ENCODE results near the gene HIP1.
"Not testable (repeated sequence)": the region's sequence is repeated elsewhere in the genome, so short reads cannot be mapped to it uniquely, and the experiment has no call there.

The HIP1 gene

DNA sequence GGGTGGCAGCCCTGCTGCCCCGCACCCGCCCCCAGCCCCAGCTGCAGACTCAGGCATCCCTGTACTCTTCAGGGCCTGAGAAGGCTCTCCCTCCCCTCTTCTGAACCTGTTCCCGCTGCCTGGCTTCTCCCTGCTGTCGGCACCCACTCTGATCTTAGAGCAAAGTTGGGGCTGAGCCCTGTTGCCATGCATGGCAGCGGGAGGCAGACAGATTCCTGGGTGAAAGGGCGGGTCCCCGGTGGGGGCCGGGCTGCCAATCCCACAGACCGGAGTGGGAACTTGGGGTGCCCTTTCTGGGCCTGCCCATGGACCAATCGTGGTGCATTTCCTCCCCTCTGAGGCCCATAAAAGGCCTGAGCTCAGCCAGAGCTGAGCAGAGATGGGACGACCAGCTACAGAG, 165.9 kb downstream of the HIP1 start:
- no peak for DNase-seq (ENCODE audit: low read depth)

DNA sequence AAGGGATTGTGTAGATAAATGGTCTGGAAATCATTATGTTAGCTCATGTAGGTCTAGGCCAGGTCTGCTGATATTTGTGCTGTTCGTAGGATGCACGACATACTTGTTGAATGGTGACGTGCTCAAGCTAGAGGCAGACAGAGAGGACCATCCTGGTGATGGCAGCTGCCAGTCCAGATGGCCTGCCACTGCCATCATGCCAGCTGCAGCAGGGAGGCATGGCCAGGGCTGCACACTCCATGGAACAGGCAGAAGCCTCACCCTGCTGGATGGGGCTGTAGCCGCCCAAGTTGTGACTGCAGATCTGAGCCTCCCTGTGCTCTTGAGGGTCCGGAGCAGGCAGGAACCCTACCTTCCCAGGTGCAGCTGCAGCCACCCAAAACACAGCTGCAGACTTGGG, 166.3 kb downstream of the HIP1 start:
- DNase-seq (ENCODE audit: low read depth): no peak

DNA sequence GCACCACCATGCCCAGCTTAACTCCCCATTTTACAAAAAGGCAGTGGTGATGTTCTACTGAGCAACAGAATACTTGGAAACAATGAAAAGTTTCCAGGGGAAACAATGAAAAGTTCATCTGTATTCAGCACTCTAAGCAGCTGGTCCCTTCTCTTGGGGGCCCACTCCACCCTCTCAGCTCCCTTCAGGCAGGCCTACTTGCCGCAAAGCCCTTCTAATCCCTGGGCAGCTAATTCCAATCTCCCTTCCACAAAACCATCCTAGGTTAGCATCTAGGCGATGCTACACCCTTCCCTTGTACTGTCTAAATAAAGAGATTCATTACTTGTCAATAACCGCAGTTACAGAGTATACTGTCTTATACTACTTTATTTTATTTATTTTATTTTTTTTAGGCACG, 167.5 kb downstream of the HIP1 start:
- DNase-seq (ENCODE audit: low read depth): no peak

DNA sequence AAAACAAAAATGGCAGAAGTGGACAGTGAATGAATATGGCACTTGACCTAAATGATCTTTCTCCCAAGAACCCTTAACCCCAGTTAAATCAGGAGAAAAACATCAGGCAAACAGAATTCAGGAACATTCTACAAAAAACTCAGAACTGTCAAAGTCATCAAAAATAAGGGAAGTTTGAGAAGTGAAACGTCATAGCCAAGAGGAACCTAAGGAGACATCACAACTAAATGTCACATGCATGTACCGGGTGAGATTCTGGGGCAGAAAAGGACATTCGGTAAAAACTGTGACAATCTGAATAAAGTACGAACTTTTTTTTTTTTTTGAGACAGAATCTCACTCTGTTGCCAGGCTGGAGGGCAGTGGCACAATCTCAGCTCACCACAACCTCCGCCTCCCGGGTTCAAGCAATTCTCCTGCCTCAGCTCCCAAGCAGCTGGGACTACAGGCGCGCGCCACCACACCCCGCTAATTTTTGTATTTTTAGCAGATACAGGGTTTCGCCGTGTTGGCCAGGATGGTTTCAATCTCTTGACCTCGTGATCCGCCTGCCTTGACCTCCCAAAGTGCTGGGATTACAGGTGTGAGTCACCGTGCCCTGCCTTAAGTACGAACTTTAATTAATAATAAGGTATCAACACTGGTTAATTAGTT, 169.0 kb downstream of the HIP1 start:
- DNase-seq (ENCODE audit: low read depth): not testable (repeated sequence)

DNA sequence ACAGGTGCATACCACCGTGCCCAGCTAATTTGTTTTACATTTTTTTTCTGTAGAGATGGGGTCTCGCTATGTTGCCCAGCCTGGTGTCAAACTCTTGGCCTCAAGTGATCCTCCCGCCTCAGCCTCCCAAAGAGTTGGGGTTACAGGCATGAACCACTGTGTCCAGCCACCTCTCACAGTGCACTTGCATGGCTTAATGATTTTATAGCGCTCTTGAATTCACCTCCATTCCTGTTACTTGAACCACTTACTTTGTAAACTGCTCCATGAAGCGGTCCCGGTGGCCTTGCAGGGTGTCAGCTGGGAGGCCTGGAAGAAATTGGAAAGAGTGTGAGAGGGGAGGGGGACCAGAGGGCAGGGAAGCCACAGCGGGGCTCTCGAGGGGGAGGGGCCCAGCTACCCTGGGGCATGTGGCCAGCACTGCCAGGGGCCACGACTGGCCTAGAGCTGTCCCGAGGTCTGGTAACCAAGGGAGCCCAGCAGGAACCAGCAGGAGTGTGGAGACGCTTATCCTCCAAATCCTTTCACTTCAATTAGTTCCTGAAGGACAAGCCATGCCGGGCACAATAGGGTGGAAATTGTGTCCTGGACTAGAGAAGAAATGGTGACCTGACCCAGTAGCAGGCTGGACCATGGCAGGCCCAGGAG, 170.7 kb downstream of the HIP1 start:
- no peak for DNase-seq (ENCODE audit: low read depth)

DNA sequence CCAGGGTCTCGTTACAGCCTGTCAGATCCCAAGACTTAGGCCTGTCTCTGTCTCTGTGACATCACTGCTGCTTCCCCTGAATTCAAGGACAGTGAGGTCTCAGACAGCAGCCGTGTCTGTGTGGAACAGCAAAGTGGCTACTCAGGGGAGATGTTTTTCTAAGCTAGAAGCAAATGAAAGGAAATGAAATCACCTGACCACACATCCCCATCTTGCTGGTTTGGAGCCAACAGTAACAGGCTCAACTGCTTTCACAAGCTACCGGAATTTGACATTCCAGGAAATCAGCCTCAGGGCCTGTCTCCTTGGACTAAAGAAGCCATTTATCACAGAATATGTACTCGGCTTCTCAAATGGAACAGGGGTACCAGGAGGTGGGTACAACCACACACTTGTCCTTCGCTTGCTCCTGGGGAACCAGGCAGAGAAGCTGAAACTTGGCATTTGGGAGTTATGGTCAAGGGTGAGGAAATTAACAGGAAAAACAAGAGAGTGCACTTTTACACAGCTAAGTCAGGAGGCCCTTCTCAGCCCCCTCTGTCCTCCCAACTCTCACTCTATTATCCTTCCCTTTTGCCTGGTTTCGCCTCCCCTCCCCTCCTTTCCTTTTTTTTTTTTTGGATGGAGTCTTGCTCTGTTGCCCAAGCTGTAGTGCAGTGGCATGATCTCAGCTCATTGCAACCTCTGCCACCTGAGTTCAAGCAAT, 173.5 kb downstream of the HIP1 start:
- DNase-seq (ENCODE audit: low read depth): peak; percentile 63

DNA sequence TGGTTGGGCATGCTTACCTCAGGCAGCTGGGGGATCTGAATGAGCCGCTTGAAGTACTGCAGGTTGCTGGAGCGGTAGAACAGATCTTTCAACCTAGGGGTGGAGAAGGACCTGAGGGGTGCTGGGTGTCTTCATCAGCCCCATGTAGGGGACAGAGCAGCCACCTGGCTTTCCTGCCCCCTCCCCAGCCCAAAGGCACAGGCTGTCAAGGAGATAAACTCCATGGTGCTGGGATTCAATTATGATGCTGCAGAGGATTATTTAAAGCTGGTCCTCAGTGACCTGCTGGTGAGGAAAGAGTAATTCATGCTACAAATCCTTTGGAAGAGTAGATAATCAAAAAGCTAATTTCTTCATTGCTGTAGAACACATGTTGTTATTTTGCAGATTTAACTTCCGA, 175.6 kb downstream of the HIP1 start:
- no peak for DNase-seq (ENCODE audit: low read depth)

DNA sequence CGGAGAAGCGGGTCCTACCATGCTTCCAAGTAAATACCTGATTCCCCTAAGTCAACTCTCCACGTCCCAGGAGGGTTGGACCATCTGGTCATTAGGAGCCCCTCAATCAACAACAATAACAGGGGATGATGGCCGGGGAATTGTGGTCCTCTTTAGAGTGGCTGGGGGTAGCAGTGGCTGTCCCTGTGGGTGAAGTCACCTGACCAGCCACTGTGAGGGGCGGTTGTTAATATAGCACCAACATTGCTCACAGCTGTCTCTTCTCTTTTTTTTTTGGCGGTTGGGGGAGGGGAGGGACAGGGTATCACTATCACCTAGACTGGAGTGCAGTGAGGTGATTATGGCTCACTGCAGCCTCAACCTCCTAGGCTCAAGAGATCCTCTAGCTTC, 178.8 kb downstream of the HIP1 start:
- no peak for DNase-seq (ENCODE audit: low read depth)

DNA sequence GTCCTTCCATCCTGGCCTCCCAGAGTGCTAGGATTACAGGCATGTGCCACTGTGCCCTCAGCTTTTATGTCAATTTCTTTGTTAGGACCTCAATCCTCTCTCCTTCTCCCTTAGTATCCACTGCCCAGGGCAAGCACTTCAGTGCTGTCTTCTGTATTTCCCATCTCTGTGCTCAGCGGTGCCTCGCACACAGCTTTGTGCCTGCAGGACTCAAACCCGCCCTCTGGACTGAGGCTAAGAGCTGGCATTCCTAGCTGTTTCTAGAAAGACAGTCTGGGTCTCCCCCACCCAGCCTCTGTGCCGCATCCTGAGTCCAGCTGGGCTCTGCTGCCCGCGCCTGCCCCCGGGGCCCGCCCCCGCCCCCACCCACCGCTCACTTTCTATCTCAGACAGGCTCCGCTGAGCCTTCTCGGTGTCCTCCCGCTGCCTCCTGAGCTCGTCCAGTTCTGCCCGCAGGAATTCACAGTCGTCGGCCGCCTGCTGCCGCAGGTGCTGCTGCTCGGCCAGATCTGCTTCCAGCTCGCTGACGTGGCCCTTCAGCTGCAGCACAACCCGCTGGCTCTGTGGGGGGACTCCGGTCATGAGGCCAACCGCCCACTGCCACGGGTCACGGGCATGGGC, 179.3 kb downstream of the HIP1 start:
- DNase-seq (ENCODE audit: low read depth): no peak

DNA sequence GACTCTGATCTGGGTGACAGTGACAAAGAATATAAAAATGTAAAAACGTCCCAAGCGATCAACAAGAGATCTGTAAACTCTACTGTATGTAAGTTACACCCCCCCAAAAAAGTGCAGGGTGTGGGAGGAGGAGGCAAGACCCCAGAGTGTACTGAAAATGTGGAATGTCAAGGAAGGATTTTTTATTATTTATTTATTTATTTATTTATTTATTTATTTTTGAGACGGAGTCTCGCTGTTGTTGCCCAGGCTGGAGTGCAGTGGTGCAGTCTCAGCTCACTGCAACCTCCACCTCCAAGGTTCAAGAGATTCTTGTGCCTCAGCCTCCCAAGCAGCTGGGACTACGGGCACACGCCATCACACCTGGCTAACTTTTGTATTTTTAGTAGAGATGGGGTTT, 181.9 kb downstream of the HIP1 start:
- not testable (repeated sequence) for DNase-seq (ENCODE audit: low read depth)

DNA sequence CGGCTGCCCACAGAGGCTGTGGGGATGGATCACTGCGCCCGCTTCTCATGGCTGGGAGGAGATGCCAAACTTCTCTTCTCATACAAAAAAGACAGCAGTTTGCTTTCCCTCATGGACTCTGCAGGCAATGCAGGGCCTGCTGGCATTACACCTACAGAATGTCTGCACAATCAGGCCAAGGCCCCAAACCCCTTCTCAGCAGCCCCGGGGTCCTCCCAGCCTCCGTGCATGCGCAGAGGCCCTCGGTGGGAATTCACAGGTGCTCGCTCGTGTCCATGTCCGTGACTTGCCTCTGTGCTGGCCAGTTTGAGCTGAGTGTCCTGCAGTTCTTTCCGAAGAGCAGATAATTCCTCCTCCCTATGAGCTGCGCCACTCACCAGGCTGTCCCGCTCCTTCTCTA, 183.0 kb downstream of the HIP1 start:
- no peak for DNase-seq (ENCODE audit: low read depth)

DNA sequence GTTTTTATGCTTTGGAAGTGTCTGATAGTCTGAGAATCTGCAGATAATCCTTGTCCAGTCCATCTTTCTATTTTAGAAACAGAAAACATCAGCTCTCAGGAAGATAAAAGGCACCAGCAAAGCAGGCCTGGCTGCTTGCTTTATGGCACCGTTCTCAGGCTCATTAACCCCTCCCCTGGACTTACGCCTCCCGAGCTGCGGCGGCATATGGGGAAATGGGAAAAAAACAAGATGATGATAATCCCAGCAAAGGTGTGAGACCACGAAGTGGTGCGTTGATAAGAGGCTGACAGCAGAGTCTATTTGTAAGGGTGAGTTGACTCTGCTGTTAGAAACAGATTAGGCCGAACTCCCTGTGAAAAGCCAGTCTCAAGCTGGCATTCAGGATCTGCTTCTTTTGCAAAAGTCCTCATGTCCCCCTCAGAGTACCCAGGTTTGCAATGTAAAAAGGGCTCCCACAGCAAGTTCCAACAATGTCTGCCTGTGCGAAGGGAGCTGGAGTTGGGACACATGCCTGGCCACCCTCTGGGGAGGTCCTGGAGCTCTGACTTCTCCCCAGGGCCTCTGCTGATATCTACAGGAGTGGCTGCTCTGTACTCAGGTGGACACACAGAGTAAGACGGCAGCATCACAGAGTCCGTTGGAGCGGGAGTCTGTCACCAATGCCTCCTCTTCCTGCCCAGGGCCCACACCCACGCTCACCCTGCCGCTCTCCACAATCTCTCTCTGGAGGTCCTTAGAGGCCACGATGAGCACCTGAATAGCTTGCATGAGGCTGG, 192.3 kb downstream of the HIP1 start:
- DNase-seq (ENCODE audit: low read depth): no peak

DNA sequence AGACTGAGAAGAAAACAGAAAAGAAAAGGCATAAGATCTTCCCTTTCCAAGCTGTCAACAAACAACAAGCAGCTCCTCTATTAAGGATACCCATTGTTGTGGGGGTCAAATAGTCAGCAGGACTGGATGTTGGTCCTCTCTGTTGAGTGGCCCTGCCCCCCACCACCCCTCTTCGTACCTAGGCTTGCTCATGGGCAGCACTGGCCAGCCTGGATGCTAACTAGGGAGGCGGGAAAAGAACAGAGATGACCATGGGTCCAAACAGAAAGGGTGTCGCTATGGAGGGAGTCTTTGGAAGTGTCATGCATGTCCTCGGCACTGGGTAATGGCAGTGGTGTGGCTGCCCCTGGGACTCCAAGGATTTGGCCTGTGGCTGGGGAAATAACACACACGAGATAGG, 201.0 kb downstream of the HIP1 start:
- no peak for DNase-seq (ENCODE audit: low read depth)

DNA sequence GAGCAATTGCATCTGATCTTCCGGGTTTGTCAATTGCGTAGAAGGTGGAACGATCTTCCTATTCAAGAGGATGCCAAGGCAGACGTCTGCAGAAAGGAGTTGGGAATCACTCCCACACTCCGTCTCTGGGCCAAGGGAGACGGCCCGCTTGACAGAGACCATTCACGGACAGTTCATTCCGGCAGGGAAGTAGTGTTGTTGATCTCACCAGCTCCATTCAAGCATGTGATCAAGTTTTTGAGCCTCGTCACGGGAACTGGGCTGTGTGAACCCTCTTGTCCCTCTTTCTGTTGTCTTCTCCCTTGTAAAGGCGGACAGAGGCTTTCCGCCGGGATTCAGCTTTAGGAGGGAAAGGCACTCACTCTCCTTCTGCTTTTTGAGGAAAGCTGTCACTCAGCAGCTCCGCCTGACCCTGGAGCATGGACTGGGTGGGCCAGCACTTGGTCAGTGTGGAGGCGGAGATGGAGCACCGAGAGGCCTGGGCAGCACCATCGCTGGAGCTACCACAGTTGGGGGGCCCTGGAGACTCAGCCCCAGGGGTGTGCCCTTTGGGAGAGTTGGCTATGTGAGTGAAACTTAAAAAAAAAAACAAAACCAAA, 201.7 kb downstream of the HIP1 start:
- no peak for DNase-seq (ENCODE audit: low read depth)

DNA sequence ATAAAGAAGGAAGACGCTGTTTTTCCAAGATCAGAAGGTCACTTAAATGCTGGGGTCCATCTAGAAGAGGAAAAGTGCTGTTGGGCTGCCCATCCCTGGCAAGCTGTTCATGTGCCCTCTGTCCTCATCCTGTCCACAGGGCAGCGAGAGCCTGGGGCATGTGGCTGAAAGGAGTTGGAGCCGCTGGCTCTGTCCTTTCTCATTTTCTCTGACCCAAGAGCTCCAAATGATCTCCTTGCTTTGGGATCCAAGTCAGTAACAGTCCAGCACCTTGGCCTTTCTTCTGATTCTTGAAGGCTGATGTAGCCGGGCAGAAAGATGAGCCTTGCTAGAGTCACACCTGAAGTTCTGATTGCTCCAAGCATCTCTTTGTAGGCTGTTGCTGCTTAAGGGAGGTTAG, 202.2 kb downstream of the HIP1 start:
- no peak for DNase-seq (ENCODE audit: low read depth)

DNA sequence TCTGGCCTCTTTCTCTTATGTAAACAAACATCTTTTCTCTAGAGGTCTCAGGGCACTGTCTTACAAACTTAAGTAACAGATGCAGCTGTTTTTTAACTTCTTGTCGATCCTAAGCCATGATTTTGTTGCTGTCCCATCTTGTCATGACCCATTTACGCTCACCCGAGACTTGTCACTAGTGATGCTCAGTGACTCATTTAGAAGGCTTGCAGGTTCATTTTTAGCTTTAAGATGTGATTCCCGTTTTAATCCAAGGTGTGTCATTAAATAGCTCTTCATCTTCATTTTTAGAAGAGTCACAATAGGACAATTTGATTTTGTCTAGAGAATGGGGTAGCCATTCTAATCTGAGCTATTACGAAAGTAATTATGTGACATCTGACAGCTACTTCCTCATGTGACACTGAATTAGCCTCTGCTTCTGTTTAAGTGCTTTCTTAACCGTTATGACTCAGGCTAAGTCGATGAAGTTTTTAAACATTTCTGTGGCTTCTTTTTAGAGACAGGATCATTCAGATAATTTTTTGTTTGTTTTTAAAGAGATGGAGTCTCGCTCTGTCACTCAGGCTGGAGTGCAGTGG, 203.9 kb downstream of the HIP1 start:
- no peak for DNase-seq (ENCODE audit: low read depth)

DNA sequence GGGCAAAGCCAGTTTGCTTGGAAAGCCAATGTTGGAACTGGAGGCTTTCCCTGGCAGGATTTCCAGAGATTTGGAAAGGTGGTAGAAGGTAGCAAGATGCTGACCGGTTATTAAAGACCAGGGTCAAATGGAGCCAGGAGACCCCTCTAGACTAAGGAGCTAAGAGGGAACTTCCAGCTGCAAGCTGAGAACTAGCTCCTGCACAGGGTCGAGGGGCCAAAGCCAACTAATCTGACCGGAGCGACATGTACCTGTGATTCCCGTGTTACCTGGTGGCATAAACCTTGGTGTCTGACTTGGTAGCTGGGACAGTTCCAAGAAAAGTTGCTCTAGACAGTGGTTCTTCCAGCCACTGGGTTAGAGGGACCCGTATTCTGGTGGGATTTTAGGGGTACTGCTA, 204.8 kb downstream of the HIP1 start:
- DNase-seq (ENCODE audit: low read depth): no peak

DNA sequence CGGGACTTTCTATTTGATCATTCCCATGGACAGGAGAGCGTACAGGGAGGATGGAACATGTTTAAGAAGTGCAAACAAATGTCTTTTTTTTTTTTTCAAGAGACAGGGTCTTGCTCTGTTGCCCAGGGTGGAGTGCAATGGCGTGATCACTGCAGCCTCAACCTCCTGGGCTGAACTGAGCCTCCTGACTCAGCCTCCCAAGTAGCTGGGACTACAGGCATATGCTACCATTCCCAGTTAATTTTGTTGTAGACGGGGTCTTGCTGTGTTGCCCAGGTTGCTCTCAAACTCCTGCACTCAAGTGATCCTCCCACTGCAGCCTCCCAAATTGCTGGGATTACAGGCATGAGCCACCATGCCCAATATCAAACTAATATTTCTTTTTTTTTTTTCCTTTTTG, 206.1 kb downstream of the HIP1 start:
- DNase-seq (ENCODE audit: low read depth): no peak

DNA sequence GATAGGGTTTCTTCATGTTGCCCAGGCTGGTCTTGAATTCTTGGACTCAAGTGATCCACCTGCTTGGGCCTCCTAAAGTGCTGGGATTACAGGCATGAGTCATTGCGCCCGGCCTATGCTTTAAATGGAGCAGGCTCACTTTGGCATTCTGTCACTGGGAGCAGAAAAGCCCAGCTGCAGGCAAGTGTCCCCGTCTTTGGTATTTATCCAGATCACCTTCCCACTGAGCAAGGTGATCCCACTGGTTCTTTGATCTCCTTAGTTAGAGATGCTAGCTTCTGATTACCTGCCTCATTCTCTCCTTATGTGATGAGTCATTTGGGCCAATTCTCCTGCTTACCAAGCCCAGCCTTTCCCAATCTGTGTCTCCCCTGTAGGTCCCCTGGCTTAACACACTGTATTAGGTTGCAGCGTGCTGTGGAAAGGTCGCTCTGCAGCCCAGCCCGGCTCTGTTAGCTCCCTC, 207.4 kb downstream of the HIP1 start:
- no peak for DNase-seq (ENCODE audit: low read depth)

DNA sequence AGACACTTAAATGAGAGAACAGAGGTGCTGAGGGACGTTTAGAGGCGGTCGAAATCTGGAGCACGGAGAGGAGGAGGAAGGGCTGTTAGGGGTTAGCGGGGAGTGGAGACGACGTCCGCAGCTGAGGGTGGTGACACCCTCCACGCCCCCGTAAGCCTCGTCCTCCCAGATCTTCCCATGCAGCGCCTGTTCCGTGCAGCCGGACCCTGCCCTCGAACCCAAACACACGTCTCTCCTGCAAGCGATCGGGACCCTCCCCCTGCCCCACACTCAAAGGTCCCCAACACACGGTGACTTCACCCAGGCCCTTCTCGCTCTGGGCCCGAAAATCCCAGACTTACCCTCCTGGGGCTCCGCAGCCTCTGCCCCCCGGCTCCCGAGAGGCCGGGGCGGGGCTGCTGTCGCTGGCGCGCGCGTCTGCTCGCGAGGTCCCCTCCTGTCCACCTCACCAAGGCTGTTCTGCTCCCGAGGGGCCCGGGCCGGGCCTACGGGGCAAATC, 211.5 kb downstream of the HIP1 start:
- not testable (repeated sequence) for DNase-seq (ENCODE audit: low read depth)

DNA sequence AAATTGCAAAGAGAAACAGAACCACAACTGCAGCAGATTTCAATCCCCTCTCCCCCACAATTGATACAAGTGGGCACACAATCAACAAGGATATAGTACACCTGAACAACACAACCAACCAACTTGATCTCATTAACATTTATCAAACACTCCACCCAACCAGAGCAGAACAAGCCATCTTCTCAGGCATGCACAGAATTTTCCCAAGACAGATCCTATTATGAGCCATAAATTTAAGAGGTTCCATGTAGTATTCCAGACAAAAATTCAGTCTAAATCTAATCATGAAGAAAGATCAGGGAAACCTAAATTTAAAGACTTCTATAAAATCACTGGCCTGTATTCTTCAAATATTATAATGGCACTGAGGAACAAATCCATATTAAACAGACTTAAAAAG, 217.0 kb downstream of the HIP1 start:
- DNase-seq (ENCODE audit: low read depth): not testable (repeated sequence)

All from fibroblast of the conjunctiva (primary cell).